Parathyroid adenoma (tissue), 2 donors: Measurements from ENCODE around the gene MYO6.
A peak's percentile ranks its signal among the peaks of the same experiment; 100 is the strongest.

Experiments
- H2AFZ ChIP-seq: fragments of 300-600 bp; sonication (generic); one replicate; pipeline ENCODE4 v1.7.0; 2017; ENCODE audit warnings: antibody characterized with exemption, mild to moderate bottlenecking
- H3K27ac ChIP-seq: fragments of 300-600 bp; sonication (generic); one replicate; pipeline ENCODE4 v1.7.0; 2017
- H3K27me3 ChIP-seq: fragments of 300-600 bp; sonication (generic); one replicate; pipeline ENCODE4 v1.7.0; 2017; ENCODE audit warnings: low read length; ENCODE audit not compliant: control insufficient read depth, insufficient read depth
- H3K36me3 ChIP-seq: fragments of 300-600 bp; sonication (generic); one replicate; pipeline ENCODE4 v1.7.0; 2017; ENCODE audit warnings: low read length; ENCODE audit not compliant: control insufficient read depth, insufficient read depth
- H3K4me1 ChIP-seq: fragments of 300-600 bp; sonication (generic); one replicate; pipeline ENCODE4 v1.7.0; 2017; ENCODE audit warnings: control low read depth
- H3K4me2 ChIP-seq: fragments of 300-600 bp; sonication (generic); one replicate; pipeline ENCODE4 v1.7.0; 2017; ENCODE audit warnings: low read length
- H3K4me3 ChIP-seq: fragments of 300-600 bp; sonication (generic); one replicate; pipeline ENCODE4 v1.7.0; 2017; ENCODE audit warnings: low read depth, low read length
- H3K79me2 ChIP-seq: fragments of 300-600 bp; sonication (generic); one replicate; pipeline ENCODE4 v1.7.0; 2017; ENCODE audit warnings: control low read depth
- H3K9ac ChIP-seq: fragments of 300-600 bp; sonication (generic); one replicate; pipeline ENCODE4 v1.7.0; 2017; ENCODE audit warnings: mild to moderate bottlenecking
- H3K9me3 ChIP-seq: fragments of 300-600 bp; sonication (generic); one replicate; pipeline ENCODE4 v1.7.0; 2017; ENCODE audit warnings: low read length; ENCODE audit not compliant: control insufficient read depth
- CTCF ChIP-seq: fragments of 300-600 bp; sonication (generic); IDR thresholded peaks from one replicate; pipeline ENCODE4 v1.7.0; 2017; ENCODE audit warnings: antibody characterized with exemption, mild to moderate bottlenecking
- donor health status: primary hyperparathyroidism.

MYO6 gene

GRCh38 chr6:75931011-75931680, 182.1 kb downstream of the MYO6 start:
- no peak overlapping the region for H3K9ac ChIP-seq
- no peaks in the 10 kb centered on the region for H3K9me3 ChIP-seq
- no peak for TF ChIP-seq CTCF
- H3K36me3 ChIP-seq = no peaks in the 10 kb centered on the region
- no peak overlapping the region for H3K27ac ChIP-seq
- H3K4me1 ChIP-seq = no peaks in the 10 kb centered on the region
- no peaks in the 10 kb centered on the region for H3K27me3 ChIP-seq
- H3K79me2 ChIP-seq = no peaks in the 10 kb centered on the region
- H3K4me2 ChIP-seq = no peak overlapping the region
- H2AFZ ChIP-seq = no peak overlapping the region
- H3K4me3 ChIP-seq = no peak overlapping the region

- Histone ChIP-seq H3K4me2 (no peak overlapping the region), H3K36me3 (no peaks in the 10 kb centered on the region), H3K79me2 (no peaks in the 10 kb centered on the region), H3K27me3 (no peaks in the 10 kb centered on the region), H3K9ac (no peak overlapping the region), H3K27ac (no peak overlapping the region), H3K4me1 (no peaks in the 10 kb centered on the region), H3K4me3 (no peak overlapping the region), H2AFZ (no peak overlapping the region), H3K9me3 (no peaks in the 10 kb centered on the region)
- no peak for TF ChIP-seq CTCF
These were observed 183.0 kb downstream of the MYO6 start for GRCh38 chr6:75932067-75932466.

GRCh38 chr6:75933387-75933975, 184.4 kb downstream of the MYO6 start:
- no peaks in the 10 kb centered on the region for H3K79me2 ChIP-seq
- H3K9ac ChIP-seq = no peak overlapping the region
- H3K9me3 ChIP-seq = no peaks in the 10 kb centered on the region
- no peak overlapping the region for H3K4me2 ChIP-seq
- H3K27me3 ChIP-seq = no peaks in the 10 kb centered on the region
- H2AFZ ChIP-seq = no peak overlapping the region
- no peaks in the 10 kb centered on the region for H3K4me1 ChIP-seq
- no peak for TF ChIP-seq CTCF
- no peak overlapping the region for H3K27ac ChIP-seq
- H3K36me3 ChIP-seq = no peaks in the 10 kb centered on the region
- no peak overlapping the region for H3K4me3 ChIP-seq

- H3K79me2 ChIP-seq = no peaks in the 10 kb centered on the region
- H3K27me3 ChIP-seq = no peaks in the 10 kb centered on the region
- no peaks in the 10 kb centered on the region for H3K9me3 ChIP-seq
- peak overlapping the region; percentile 83 for H2AFZ ChIP-seq
- peak; percentile 69 for TF ChIP-seq CTCF
- H3K4me1 ChIP-seq = no peaks in the 10 kb centered on the region
- H3K9ac ChIP-seq = no peak overlapping the region
- H3K4me2 ChIP-seq = peak overlapping the region; percentile 92
- H3K4me3 ChIP-seq = no peak overlapping the region
- no peak overlapping the region for H3K27ac ChIP-seq
- H3K36me3 ChIP-seq = no peaks in the 10 kb centered on the region
These were observed 185.8 kb downstream of the MYO6 start for GRCh38 chr6:75934643-75935472.
